Panc1 (cell line): ENCODE results near the gene UNKL. TPM values are rescaled to one million over a fixed set of nuclear protein-coding genes. Genes with fewer than 3 reads are reported as not detected.

Experiments
- ATAC-seq: fragments of 200-7000 bp; cut with Tn5 transposase; 2 replicates; pipeline ENCODE4 v1.9.1; 2020; ENCODE audit warnings: mild to moderate bottlenecking, moderate library complexity
- BruUV-seq: library from RNA; stranded (reverse); fragments of 400-500 nt; replicated peaks from 2 replicates; lab custom pipeline; 2021; lab: Mats Ljungman, UMichigan
- CTCF ChIA-PET: fragments of 300-600 bp; sonication (Branson Sonifier 250); formaldehyde crosslinking; loops from one replicate; lab custom pipeline; 2022; ENCODE audit warnings: antibody characterized with exemption; lab: Charles Lee
- POLR2A ChIA-PET: fragments of 300-600 bp; sonication (Branson Sonifier 250); formaldehyde crosslinking; loops from one replicate; lab custom pipeline; 2022; ENCODE audit warnings: antibody characterized with exemption; lab: Charles Lee
- DNase-seq: peaks from one replicate; pipeline ENCODE4 v3.0.0-alpha.2; 2010; ENCODE audit warnings: low read depth, low spot score
- H3K27ac ChIP-seq: 2 replicates; pipeline ENCODE4 v1.5.1; 2011; ENCODE audit warnings: mild to moderate bottlenecking, low read length, inconsistent platforms
- H3K27me3 ChIP-seq: fragments of 200-500 bp; sonication (Bioruptor generic); 2 replicates; pipeline ENCODE4 v1.6.0; 2014; ENCODE audit warnings: low read length, inconsistent platforms; ENCODE audit not compliant: control insufficient read depth, insufficient read depth
- H3K36me3 ChIP-seq: fragments of 200-500 bp; sonication (Bioruptor generic); 2 replicates; pipeline ENCODE4 v1.5.1; 2014; ENCODE audit warnings: inconsistent platforms, mild to moderate bottlenecking, low read length, moderate library complexity; ENCODE audit not compliant: control insufficient read depth, insufficient read depth
- H3K4me1 ChIP-seq: 2 replicates; pipeline ENCODE4 v1.5.1; 2011; ENCODE audit warnings: inconsistent platforms, mild to moderate bottlenecking, low read length, moderate library complexity; ENCODE audit not compliant: control insufficient read depth, insufficient read depth
- H3K4me3 ChIP-seq, 2 experiments: 2 replicates each; pipeline ENCODE4 v1.5.1; 2011 to 2012; ENCODE audit warnings: low read depth in 2 of 2, low read length in 2 of 2, mild to moderate bottlenecking in 2 of 2, inconsistent platforms in 1 of 2, moderate library complexity in 1 of 2
- H3K9me3 ChIP-seq: fragments of 200-500 bp; sonication (Bioruptor generic); 2 replicates; pipeline ENCODE4 v1.5.1; 2014; ENCODE audit warnings: low read depth, mild to moderate bottlenecking, inconsistent platforms, low read length, moderate library complexity; ENCODE audit not compliant: control insufficient read depth, insufficient read depth
- POLR2AphosphoS5 ChIP-seq: IDR thresholded peaks from 2 replicates; pipeline ENCODE4 v1.6.1; 2012; ENCODE audit warnings: mild to moderate bottlenecking, low read depth, low read length, moderate library complexity
- REST ChIP-seq, 2 experiments: IDR thresholded peaks; 2 replicates each; pipeline ENCODE4 v1.6.1; 2011 to 2012; ENCODE audit warnings: low read depth in 2 of 2, control low read depth in 1 of 2, low read length in 1 of 2, mild to moderate bottlenecking in 1 of 2, moderate library complexity in 1 of 2; ENCODE audit not compliant: insufficient read depth in 1 of 2
- SIN3A ChIP-seq: IDR thresholded peaks from 2 replicates; pipeline ENCODE4 v1.6.1; 2012; ENCODE audit warnings: low read depth, mild to moderate bottlenecking, low read length, moderate library complexity, borderline replicate concordance; ENCODE audit not compliant: insufficient read depth
- TCF7L2 ChIP-seq: IDR thresholded peaks from 2 replicates; pipeline ENCODE4 v1.6.1; 2011; ENCODE audit warnings: mild to moderate bottlenecking, low read depth, low read length, inconsistent platforms
- in situ Hi-C: cut with HindIII; loops from 2 replicates; pipeline ENCODE4 v1.10.0; 2016; ENCODE audit warnings: low sequenced_read_pairs, low pct_unique_long_range_greater_than_20kb
- intact Hi-C: fragments of 100-400 bp; cut with micrococcal nuclease; formaldehyde crosslinking; loops from one replicate; pipeline ENCODE4 v1.10.0; 2022; ENCODE audit not compliant: unreplicated experiment
- total RNA-seq: library from RNA; stranded (reverse); gene quantifications from one replicate; pipeline ENCODE4 v1.2.1, GENCODE V29; 2021; ENCODE audit not compliant: unreplicated experiment
- TF ChIP-seq, protein P1 (sequence below): fragments of 450-650 bp; IDR thresholded peaks from 2 replicates; pipeline ENCODE4 v1.5.1; 2017; ENCODE audit warnings: mild to moderate bottlenecking

UNKL gene
- total RNA-seq, 1 experiment from 2014 or later: 26.6 TPM

DNA sequence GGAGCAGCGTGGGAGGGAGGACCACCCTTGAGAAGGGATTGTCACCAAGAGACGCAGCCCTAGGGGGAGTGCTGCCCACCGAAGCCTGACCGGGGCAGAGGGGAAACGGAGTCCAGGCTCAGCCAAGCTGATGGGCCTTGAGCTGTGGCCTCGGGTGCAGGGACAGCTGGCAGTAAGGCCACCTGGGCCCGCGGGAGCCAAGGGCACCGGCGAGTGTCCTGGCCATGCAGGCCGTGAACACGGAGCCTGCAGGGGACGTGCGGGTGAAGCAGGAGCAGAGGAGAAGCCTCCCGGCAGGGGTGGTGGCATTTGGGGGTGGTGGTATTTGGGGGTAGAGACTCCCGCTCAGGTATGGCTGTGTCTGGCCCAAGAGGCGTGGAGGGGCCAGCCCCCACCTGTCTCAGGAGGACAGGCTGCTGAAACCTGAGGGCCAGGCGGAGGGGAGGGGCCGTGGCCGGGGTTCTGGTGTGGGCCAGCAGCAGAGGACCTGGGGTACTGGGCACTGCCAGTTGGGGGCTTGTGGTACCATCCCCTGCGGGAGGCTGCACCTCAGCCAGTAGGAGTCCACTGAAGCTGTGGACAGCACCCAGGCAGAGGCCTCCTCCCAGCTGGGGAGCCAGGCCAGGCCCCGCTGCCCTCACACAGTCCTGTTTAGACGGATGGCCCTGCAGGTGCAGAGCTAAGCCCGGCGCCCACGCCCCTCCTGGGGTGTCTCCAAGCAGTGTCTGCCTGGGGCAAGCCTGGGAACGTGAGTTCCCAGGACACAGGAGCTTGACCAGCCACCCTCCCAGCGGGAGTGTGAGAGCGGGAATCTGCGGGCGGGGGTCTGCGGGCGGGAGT is 58.2 kb downstream of the UNKL start:
- no peak for DNase-seq
- Histone ChIP-seq H3K9me3 (no peaks in the 10 kb centered on the region), H3K36me3 (peaks cover 5% of the 10 kb centered on the region; the same call in 1 of the 2 replicates), H3K4me3 (no peak overlapping the region), H3K27ac (no peak overlapping the region), H3K27me3 (no peaks in the 10 kb centered on the region), H3K4me1 (peaks cover 29% of the 10 kb centered on the region)
- TF ChIP-seq, protein P1, sequence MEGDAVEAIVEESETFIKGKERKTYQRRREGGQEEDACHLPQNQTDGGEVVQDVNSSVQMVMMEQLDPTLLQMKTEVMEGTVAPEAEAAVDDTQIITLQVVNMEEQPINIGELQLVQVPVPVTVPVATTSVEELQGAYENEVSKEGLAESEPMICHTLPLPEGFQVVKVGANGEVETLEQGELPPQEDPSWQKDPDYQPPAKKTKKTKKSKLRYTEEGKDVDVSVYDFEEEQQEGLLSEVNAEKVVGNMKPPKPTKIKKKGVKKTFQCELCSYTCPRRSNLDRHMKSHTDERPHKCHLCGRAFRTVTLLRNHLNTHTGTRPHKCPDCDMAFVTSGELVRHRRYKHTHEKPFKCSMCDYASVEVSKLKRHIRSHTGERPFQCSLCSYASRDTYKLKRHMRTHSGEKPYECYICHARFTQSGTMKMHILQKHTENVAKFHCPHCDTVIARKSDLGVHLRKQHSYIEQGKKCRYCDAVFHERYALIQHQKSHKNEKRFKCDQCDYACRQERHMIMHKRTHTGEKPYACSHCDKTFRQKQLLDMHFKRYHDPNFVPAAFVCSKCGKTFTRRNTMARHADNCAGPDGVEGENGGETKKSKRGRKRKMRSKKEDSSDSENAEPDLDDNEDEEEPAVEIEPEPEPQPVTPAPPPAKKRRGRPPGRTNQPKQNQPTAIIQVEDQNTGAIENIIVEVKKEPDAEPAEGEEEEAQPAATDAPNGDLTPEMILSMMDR: no peak
- TF ChIP-seq REST (IDR thresholded peaks at IDR 0.05; ENCODE audit: insufficient read depth in 1 of 2, low read depth in 2 of 2, low read length in 1 of 2) (no peak), SIN3A (no peak)
- intact Hi-C loops (no loop called here), in situ Hi-C loops (no loop called here)
- ChIA-PET CTCF (no interaction called here), POLR2A (interaction anchor here (0.7 kb wide), 1 partner anchor 23 kb away, joined by 4 read pairs; no protein-coding TSS in a partner anchor)
- no TSS peak for BruUV-seq
- ATAC-seq: no peak

DNA sequence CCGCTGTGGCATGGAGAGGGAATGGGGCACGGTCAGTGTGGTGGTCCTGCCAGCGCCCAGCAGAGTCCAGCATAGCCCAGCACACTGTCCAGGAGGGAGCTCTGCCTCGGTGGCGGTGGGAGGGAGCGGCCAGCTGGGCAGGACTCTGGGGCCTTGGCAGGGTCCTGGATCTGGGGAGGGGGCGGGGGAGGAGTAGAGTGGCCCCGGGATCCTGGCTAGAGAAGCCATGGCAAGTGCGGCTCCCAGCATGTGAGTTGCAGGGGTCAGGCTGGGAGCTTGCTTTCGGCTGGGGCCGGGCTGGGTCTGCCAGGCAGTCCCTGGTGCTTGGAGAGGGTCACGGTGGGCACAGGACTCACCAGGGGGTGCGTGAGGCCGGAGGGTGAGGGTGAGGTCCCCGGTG is 58.9 kb downstream of the UNKL start:
- TF ChIP-seq POLR2AphosphoS5 (no peak), SIN3A (no peak), REST (IDR thresholded peaks at IDR 0.05; ENCODE audit: insufficient read depth in 1 of 2, low read depth in 2 of 2, low read length in 1 of 2) (no peak), TCF7L2 (no peak)
- TF ChIP-seq, protein P1: no peak
- Histone ChIP-seq H3K9me3 (no peaks in the 10 kb centered on the region), H3K27me3 (no peaks in the 10 kb centered on the region), H3K4me3 (no peak overlapping the region), H3K27ac (no peak overlapping the region), H3K36me3 (peaks cover 8% of the 10 kb centered on the region; the same call in 1 of the 2 replicates), H3K4me1 (peaks cover 34% of the 10 kb centered on the region)
- ATAC-seq (no peak), DNase-seq (no peak)
- intact Hi-C loops: no loop called here
- in situ Hi-C loops: no loop called here
- ChIA-PET CTCF (no interaction called here), POLR2A (interaction anchor here (0.7 kb wide), 1 partner anchor 24 kb away, joined by 4 read pairs; no protein-coding TSS in a partner anchor)
- BruUV-seq: no TSS peak
